GM21515 (cell line): ENCODE measurements around the gene PITPNB.

Source experiments
- ATAC-seq: cut with Tn5 transposase; IDR thresholded peaks from one replicate; pipeline ENCODE4 v1.9.1; 2021; ENCODE audit not compliant: unreplicated experiment

The PITPNB gene

DNA sequence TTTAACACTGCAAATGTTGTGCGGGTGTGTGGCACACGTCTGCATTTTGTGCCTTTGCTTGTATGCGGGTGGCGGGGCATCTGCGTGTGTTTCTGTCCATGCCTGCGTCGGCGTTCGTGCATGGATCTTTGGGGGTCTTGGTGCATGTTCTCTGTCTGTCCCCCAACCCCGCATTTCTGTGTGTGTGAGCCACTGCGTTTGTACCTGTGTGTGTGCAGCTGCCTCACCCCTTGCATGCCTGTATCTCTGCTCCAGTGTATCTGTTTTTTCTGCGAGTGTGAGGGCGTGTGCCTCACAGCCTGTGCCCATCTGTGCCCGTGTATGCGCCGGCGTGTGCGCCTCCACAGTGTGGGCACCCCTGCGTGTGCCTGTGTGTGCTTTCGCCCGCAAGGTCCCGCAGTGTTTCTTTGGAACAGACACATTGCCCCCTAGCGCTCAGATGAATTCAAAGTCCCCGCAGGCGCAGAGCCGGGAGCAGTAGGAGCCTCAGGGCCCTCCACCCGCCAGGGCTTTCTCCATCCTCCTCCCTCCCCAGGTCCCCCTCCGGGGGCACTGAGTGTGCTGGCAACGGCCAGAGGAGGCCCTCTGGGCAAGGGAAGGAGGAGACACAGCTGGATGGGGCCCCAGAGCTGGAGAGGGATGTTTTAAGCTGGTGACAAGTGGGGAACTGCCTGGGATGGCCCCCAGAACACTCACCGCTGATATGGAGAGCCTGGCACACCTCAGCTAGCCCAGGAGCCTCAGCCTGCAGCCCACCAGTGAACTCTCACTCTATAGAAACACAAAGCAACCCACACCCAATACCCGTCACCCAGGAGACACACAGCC, 114.4 kb downstream of the PITPNB start:
- ATAC-seq, result no peak

DNA sequence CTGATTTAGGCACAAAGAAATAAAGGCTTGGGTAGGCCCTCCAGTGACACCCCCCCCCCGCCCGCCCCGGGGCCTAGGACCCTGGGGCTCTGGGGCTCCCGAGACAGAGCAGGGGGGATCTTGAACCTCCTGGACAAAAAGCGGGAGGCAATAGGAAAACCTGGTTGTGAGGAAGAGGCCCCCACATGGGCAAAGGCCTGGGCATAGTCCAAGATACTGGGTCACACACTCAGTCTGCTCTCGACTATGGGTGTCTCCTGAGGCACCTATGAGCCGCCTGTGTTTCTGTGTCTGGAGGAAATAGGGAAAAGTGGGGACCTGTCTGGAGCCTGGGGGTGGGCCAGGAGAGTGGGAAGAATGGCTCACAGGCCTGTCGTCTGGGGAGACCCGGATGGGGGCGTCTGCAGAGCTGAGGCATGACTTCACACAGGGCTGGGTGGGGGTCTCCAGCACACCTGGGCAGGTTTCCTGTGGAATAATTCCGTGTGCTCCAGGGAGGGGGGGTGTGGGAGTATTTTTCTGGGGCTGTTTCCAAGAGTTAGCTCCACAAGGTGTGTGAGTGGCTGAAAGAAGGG, 115.1 kb downstream of the PITPNB start:
- no peak for ATAC-seq

- no peak for ATAC-seq
Measured at GRCh38 chr22:27802346-27803073, 116.5 kb downstream of the PITPNB start.
